ENCODE results near the gene ZNF26. TPM values are rescaled to one million over a fixed set of nuclear protein-coding genes. Genes with fewer than 3 reads are reported as not detected.

ZNF26 gene
- total and polyA plus RNA-seq, 10 of the 15 experiments (the other 5 are each of a cell fraction or from before 2014, with no cell fraction given): 1.00 to 17.1 (median 10.5) TPM

DNA sequence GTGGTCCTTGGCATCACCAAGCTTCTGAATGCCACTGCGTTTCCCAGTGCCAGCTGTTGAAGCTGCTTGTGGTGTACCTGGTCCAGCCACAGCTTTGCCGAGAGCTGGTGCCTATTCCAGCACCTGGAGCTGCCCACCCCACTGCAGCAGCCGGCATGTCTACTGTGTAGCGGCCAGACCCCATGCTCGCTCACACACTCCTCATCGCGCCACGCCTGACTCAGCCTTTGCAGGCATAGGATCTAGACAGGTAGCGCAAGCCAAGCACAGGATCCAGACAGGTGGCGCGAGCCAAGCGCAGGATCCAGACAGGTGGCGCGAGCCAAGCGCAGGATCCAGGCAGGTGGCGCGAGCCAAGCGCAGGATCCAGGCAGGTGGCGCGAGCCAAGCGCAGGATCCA is 18.4 kb upstream of the ZNF26 start:
- TF ChIP-seq YY1 (IDR thresholded peaks at IDR 0.05; ENCODE audit: low read depth, low read length) (no peak), STAT3 (IDR thresholded peaks at IDR 0.05; ENCODE audit: low read depth, low read length) (no peak), TARDBP (IDR thresholded peaks at IDR 0.05; ENCODE audit: borderline replicate concordance) (no peak), NFXL1 (IDR thresholded peaks at IDR 0.05; ENCODE audit: borderline replicate concordance) (no peak), ZNF24 (IDR thresholded peaks at IDR 0.05) (no peak), HDGF (IDR thresholded peaks at IDR 0.05) (no peak), IRF4 (IDR thresholded peaks at IDR 0.05; ENCODE audit: low read depth, low read length) (no peak), POU2F2 (IDR thresholded peaks at IDR 0.05; ENCODE audit: borderline replicate concordance, low read depth, low read length) (no peak)
- TF ChIP-seq, protein P1, sequence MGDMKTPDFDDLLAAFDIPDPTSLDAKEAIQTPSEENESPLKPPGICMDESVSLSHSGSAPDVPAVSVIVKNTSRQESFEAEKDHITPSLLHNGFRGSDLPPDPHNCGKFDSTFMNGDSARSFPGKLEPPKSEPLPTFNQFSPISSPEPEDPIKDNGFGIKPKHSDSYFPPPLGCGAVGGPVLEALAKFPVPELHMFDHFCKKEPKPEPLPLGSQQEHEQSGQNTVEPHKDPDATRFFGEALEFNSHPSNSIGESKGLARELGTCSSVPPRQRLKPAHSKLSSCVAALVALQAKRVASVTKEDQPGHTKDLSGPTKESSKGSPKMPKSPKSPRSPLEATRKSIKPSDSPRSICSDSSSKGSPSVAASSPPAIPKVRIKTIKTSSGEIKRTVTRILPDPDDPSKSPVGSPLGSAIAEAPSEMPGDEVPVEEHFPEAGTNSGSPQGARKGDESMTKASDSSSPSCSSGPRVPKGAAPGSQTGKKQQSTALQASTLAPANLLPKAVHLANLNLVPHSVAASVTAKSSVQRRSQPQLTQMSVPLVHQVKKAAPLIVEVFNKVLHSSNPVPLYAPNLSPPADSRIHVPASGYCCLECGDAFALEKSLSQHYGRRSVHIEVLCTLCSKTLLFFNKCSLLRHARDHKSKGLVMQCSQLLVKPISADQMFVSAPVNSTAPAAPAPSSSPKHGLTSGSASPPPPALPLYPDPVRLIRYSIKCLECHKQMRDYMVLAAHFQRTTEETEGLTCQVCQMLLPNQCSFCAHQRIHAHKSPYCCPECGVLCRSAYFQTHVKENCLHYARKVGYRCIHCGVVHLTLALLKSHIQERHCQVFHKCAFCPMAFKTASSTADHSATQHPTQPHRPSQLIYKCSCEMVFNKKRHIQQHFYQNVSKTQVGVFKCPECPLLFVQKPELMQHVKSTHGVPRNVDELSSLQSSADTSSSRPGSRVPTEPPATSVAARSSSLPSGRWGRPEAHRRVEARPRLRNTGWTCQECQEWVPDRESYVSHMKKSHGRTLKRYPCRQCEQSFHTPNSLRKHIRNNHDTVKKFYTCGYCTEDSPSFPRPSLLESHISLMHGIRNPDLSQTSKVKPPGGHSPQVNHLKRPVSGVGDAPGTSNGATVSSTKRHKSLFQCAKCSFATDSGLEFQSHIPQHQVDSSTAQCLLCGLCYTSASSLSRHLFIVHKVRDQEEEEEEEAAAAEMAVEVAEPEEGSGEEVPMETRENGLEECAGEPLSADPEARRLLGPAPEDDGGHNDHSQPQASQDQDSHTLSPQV (IDR thresholded peaks at IDR 0.05): no peak
- 84% methylated on average over 18 of the region's 21 CpGs for WGBS (ENCODE audit: insufficient coverage, insufficient replicate concordance, low lambda C conversion rate, missing lambda C conversion rate)
- Histone ChIP-seq H4K20me1 (ENCODE audit: control insufficient read depth, insufficient read depth) (no peaks in the 10 kb centered on the region), H3K27me3 (replicated peaks in 1 of 2; ENCODE audit: control insufficient read depth in 2 of 2, insufficient read depth in 2 of 2, low read length in 1 of 2) (no peaks in the 10 kb centered on the region), H3K4me2 (ENCODE audit: control insufficient read depth, insufficient read depth) (no peak overlapping the region), H3K27ac (ENCODE audit: control insufficient read depth, insufficient read depth) (no peak overlapping the region), H3K9me3 (replicated peaks; ENCODE audit: control insufficient read depth, insufficient read depth, low read length) (peaks cover 7% of the 10 kb centered on the region; the same call in 2 of the 3 replicates), H2AFZ (ENCODE audit: control insufficient read depth, low read depth, low read length) (no peak overlapping the region), H3K4me1 (ENCODE audit: control insufficient read depth, insufficient read depth, low read length) (no peaks in the 10 kb centered on the region), H3K36me3 (ENCODE audit: control insufficient read depth in 2 of 2, insufficient read depth in 2 of 2, low read length in 1 of 2) (no peaks in the 10 kb centered on the region), H3K79me2 (ENCODE audit: control insufficient read depth, insufficient read depth, low read length) (no peaks in the 10 kb centered on the region), H3K4me3 (no peak overlapping the region), H3K9ac (ENCODE audit: control insufficient read depth, insufficient read depth, low read length) (no peak overlapping the region)
- intact Hi-C loops (cut with micrococcal nuclease; ENCODE audit: unreplicated experiment): no loop called here
- POLR2A ChIA-PET: no interaction called here
- DNase-seq (ENCODE audit: low read depth, low spot score): no peak
- ATAC-seq: no peak
- BruUV-seq (replicated peaks): no TSS peak
- RAD21 ChIA-PET (ENCODE audit: unreplicated experiment): no interaction called here
- CTCF ChIA-PET: no interaction called here
- SMC1A ChIA-PET (ENCODE audit: uncharacterized antibody, unreplicated experiment): no interaction called here
- in situ Hi-C loops (cut with MboI): no loop called here
- no peak for FAIRE-seq
